PC-9 (cell line): ENCODE results near the gene STRN4. TPM values are rescaled to one million over a fixed set of nuclear protein-coding genes. Genes with fewer than 3 reads are reported as not detected.

Source experiments
- BruUV-seq: library from RNA; stranded (reverse); fragments of 400-500 nt; replicated peaks from 2 replicates; lab custom pipeline; 2021; lab: Mats Ljungman, UMichigan
- CTCF ChIA-PET: fragments of 300-600 bp; sonication (Branson Sonifier 250); formaldehyde crosslinking; loops from one replicate; lab custom pipeline; 2022; ENCODE audit warnings: antibody characterized with exemption; lab: Charles Lee
- POLR2A ChIA-PET: fragments of 300-600 bp; sonication (Branson Sonifier 250); formaldehyde crosslinking; loops from one replicate; lab custom pipeline; 2022; ENCODE audit warnings: antibody characterized with exemption; ENCODE audit not compliant: unreplicated experiment; lab: Charles Lee
- DNase-seq, 2 experiments: peaks; one replicate each; pipeline versions ENCODE4 v3.0.0 to v3.0.0-alpha.2; 2015 to 2022; ENCODE audit warnings: mixed read lengths in 1 of 2
- H2AFZ ChIP-seq: fragments of 200-600 bp; sonication (generic); 2 replicates; pipeline ENCODE4 v1.8.1; 2017; ENCODE audit warnings: antibody characterized with exemption
- H3F3A ChIP-seq: fragments of 200-600 bp; sonication (generic); 2 replicates; pipeline ENCODE4 v1.8.1; 2017; ENCODE audit warnings: antibody characterized with exemption, mild to moderate bottlenecking, low read depth; ENCODE audit not compliant: insufficient read depth
- H3K27ac ChIP-seq: fragments of 200-600 bp; sonication (generic); 2 replicates; pipeline ENCODE4 v1.6.1; 2016; ENCODE audit warnings: mixed run types
- H3K27me3 ChIP-seq: fragments of 200-600 bp; sonication (generic); 2 replicates; pipeline ENCODE4 v1.6.1; 2016; ENCODE audit warnings: low read depth, mixed run types; ENCODE audit not compliant: insufficient read depth
- H3K36me3 ChIP-seq: fragments of 200-600 bp; sonication (generic); 2 replicates; pipeline ENCODE4 v1.6.1; 2016; ENCODE audit warnings: low read depth, mixed run types
- H3K4me1 ChIP-seq: fragments of 200-600 bp; sonication (generic); replicated peaks from 2 replicates; pipeline ENCODE4 v1.6.1; 2016; ENCODE audit warnings: mixed run types; ENCODE audit not compliant: insufficient read depth
- H3K4me2 ChIP-seq: fragments of 200-600 bp; sonication (generic); 2 replicates; pipeline ENCODE4 v1.6.1; 2017; ENCODE audit warnings: mixed run types
- H3K4me3 ChIP-seq: fragments of 200-600 bp; sonication (generic); 2 replicates; pipeline ENCODE4 v1.6.1; 2016; ENCODE audit warnings: mixed run types
- H3K79me2 ChIP-seq: fragments of 200-600 bp; sonication (generic); 2 replicates; pipeline ENCODE4 v1.6.1; 2017; ENCODE audit warnings: low read depth, mixed run types
- H3K9me2 ChIP-seq: fragments of 200-600 bp; sonication (generic); 2 replicates; pipeline ENCODE4 v1.8.1; 2017; ENCODE audit warnings: mild to moderate bottlenecking; ENCODE audit not compliant: insufficient read depth
- H3K9me3 ChIP-seq: fragments of 200-600 bp; sonication (generic); 2 replicates; pipeline ENCODE4 v1.8.1; 2016; ENCODE audit warnings: low read depth; ENCODE audit not compliant: insufficient read depth
- H4K20me1 ChIP-seq: fragments of 200-600 bp; sonication (generic); 2 replicates; pipeline ENCODE4 v1.8.1; 2017; ENCODE audit not compliant: insufficient read depth
- EZH2 ChIP-seq: fragments of 200-600 bp; sonication (generic); IDR thresholded peaks from 2 replicates; pipeline ENCODE4 v1.8.0; 2017; ENCODE audit warnings: antibody characterized with exemption, low read depth
- intact Hi-C: fragments of 100-400 bp; cut with micrococcal nuclease; formaldehyde crosslinking; loops from one replicate; pipeline ENCODE4 v1.10.0; 2022; ENCODE audit not compliant: unreplicated experiment
- total RNA-seq: library from RNA; stranded (reverse); gene quantifications from 2 replicates; pipeline ENCODE4 v1.2.3, GENCODE V29; 2021
- TF ChIP-seq, protein P1 (sequence below): fragments of 200-600 bp; sonication (generic); conservative IDR thresholded peaks from 2 replicates; pipeline ENCODE4 v1.6.1; 2017; ENCODE audit warnings: mixed run types, antibody characterized with exemption, mild to moderate bottlenecking, moderate library complexity

The STRN4 gene
- total RNA-seq, 1 experiment from 2014 or later: 93.3 TPM

DNA sequence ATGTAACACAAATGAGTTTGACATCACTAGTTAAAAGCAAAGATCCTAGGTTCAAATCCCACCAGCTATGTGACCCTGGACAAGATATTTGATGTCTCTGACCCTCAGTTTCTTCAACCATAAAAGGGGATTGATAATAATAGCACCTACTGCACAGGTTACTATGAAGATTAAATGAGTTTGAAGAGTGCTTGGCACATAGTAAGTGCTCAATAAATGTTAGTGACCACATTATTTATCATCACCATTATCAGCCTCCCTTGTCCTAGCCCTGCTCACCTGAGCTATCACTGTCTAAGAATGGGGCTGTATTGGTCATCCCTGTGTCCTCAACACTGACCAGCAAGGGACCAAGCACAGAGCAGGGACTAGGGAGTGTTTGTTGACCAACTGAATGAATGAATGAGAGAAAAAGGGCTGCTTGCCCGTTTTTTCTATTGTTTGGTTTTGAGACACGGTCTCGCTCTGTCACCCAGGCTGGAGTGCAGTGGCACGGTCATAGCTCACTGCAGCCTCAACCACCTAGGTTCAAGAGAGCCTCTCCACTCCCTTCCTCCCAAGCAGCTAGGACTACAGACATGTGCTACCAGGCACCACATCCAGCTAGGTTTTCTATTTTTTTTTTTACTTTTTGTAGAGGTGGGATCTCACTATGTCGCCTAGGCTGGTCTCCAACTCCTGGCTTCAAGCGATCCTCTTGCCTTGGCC, 58.7 kb downstream of the STRN4 start:
- Histone ChIP-seq H2AFZ (no peak overlapping the region), H3K27me3 (no peaks in the 10 kb centered on the region), H3K9me3 (no peaks in the 10 kb centered on the region), H4K20me1 (no peaks in the 10 kb centered on the region), H3K36me3 (peaks cover 30% of the 10 kb centered on the region), H3K79me2 (no peaks in the 10 kb centered on the region), H3F3A (peaks cover 8% of the 10 kb centered on the region; the same call in 1 of the 2 replicates), H3K4me3 (no peak overlapping the region), H3K4me1 (no peaks in the 10 kb centered on the region), H3K27ac (no peak overlapping the region), H3K9me2 (no peaks in the 10 kb centered on the region), H3K4me2 (no peak overlapping the region)
- no TSS peak for BruUV-seq
- DNase-seq: no peak
- TF ChIP-seq EZH2: no peak
- TF ChIP-seq, protein P1, sequence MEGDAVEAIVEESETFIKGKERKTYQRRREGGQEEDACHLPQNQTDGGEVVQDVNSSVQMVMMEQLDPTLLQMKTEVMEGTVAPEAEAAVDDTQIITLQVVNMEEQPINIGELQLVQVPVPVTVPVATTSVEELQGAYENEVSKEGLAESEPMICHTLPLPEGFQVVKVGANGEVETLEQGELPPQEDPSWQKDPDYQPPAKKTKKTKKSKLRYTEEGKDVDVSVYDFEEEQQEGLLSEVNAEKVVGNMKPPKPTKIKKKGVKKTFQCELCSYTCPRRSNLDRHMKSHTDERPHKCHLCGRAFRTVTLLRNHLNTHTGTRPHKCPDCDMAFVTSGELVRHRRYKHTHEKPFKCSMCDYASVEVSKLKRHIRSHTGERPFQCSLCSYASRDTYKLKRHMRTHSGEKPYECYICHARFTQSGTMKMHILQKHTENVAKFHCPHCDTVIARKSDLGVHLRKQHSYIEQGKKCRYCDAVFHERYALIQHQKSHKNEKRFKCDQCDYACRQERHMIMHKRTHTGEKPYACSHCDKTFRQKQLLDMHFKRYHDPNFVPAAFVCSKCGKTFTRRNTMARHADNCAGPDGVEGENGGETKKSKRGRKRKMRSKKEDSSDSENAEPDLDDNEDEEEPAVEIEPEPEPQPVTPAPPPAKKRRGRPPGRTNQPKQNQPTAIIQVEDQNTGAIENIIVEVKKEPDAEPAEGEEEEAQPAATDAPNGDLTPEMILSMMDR: no peak
- ChIA-PET POLR2A (no interaction called here), CTCF (no interaction called here)
- intact Hi-C loops: no loop called here

- Histone ChIP-seq H3K27me3 (no peaks in the 10 kb centered on the region), H3K4me1 (no peaks in the 10 kb centered on the region), H2AFZ (no peak overlapping the region), H3K4me3 (no peak overlapping the region), H4K20me1 (no peaks in the 10 kb centered on the region), H3K9me2 (no peaks in the 10 kb centered on the region), H3K79me2 (no peaks in the 10 kb centered on the region), H3K4me2 (no peak overlapping the region), H3K27ac (no peak overlapping the region), H3K9me3 (no peaks in the 10 kb centered on the region), H3F3A (peaks cover 6% of the 10 kb centered on the region; the same call in 1 of the 2 replicates), H3K36me3 (peaks cover 22% of the 10 kb centered on the region; the same call in 1 of the 2 replicates)
- ChIA-PET CTCF (interaction anchor here (0.6 kb wide), 1 partner anchor 732 kb away, joined by 4 read pairs; no protein-coding TSS in a partner anchor), POLR2A (interaction anchor here (0.5 kb wide), 1 partner anchor 139 kb away, joined by 9 read pairs; no protein-coding TSS in a partner anchor)
- TF ChIP-seq EZH2: no peak
- TF ChIP-seq, protein P1: no peak
- no TSS peak for BruUV-seq
- no peak for DNase-seq
- intact Hi-C loops: no loop called here
Observed at GRCh38 chr19:46685189-46685588, 61.1 kb downstream of the STRN4 start.

DNA sequence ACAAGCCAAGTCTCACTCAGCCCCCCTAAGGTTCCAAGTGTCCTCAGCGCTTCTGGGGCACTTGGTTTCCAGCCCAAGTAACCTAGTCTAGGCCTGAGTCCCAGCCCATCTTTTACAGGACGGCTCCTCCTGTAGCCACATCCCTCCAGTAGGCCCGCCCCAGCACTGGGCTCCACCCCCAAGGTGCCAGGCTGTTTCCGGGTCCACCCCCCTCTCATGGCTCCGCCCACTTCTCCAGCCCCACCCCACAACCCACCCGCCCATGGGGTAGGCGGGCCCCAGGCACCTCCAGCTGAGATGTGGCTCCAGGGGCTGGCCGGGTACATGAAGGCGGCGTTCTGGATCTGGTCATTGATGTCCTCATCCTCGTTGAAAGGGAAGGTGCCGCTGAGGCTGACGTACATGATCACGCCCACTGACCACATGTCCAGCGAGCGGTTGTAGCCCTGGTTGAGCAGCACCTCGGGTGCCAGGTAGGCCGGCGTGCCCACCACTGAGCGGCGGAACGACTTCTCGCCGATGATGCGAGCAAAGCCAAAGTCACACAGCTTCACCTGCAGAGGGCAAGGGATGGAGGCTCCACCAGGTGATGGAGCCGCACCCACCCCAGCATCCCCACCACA, 68.0 kb downstream of the STRN4 start:
- Histone ChIP-seq H3K9me2 (no peaks in the 10 kb centered on the region), H3K27ac (no peak overlapping the region), H4K20me1 (peaks cover 10% of the 10 kb centered on the region; the same call in 1 of the 2 replicates), H3K9me3 (no peaks in the 10 kb centered on the region), H3K27me3 (no peaks in the 10 kb centered on the region), H2AFZ (no peak overlapping the region), H3F3A (peaks cover 5% of the 10 kb centered on the region; the same call in 1 of the 2 replicates), H3K36me3 (peaks cover 33% of the 10 kb centered on the region), H3K4me2 (no peak overlapping the region), H3K4me1 (no peaks in the 10 kb centered on the region), H3K4me3 (no peak overlapping the region), H3K79me2 (no peaks in the 10 kb centered on the region)
- intact Hi-C loops: no loop called here
- peak in 1 of 2 experiments; percentile 31 for DNase-seq
- ChIA-PET CTCF (no interaction called here), POLR2A (no interaction called here)
- no TSS peak for BruUV-seq
- no peak for TF ChIP-seq EZH2
- TF ChIP-seq, protein P1: no peak
